Parathyroid adenoma (tissue), 2 donors: ENCODE results near the gene VTA1.
"Not testable (repeated sequence)": the region's sequence is repeated elsewhere in the genome, so short reads cannot be mapped to it uniquely, and the experiment has no call there.

Source experiments
- H2AFZ ChIP-seq: fragments of 300-600 bp; sonication (generic); one replicate; pipeline ENCODE4 v1.7.0; 2017; ENCODE audit warnings: antibody characterized with exemption, mild to moderate bottlenecking
- H3K27ac ChIP-seq: fragments of 300-600 bp; sonication (generic); one replicate; pipeline ENCODE4 v1.7.0; 2017
- H3K27me3 ChIP-seq: fragments of 300-600 bp; sonication (generic); one replicate; pipeline ENCODE4 v1.7.0; 2017; ENCODE audit warnings: low read length; ENCODE audit not compliant: control insufficient read depth, insufficient read depth
- H3K36me3 ChIP-seq: fragments of 300-600 bp; sonication (generic); one replicate; pipeline ENCODE4 v1.7.0; 2017; ENCODE audit warnings: low read length; ENCODE audit not compliant: control insufficient read depth, insufficient read depth
- H3K4me1 ChIP-seq: fragments of 300-600 bp; sonication (generic); one replicate; pipeline ENCODE4 v1.7.0; 2017; ENCODE audit warnings: control low read depth
- H3K4me2 ChIP-seq: fragments of 300-600 bp; sonication (generic); one replicate; pipeline ENCODE4 v1.7.0; 2017; ENCODE audit warnings: low read length
- H3K4me3 ChIP-seq: fragments of 300-600 bp; sonication (generic); one replicate; pipeline ENCODE4 v1.7.0; 2017; ENCODE audit warnings: low read depth, low read length
- H3K79me2 ChIP-seq: fragments of 300-600 bp; sonication (generic); one replicate; pipeline ENCODE4 v1.7.0; 2017; ENCODE audit warnings: control low read depth
- H3K9ac ChIP-seq: fragments of 300-600 bp; sonication (generic); one replicate; pipeline ENCODE4 v1.7.0; 2017; ENCODE audit warnings: mild to moderate bottlenecking
- H3K9me3 ChIP-seq: fragments of 300-600 bp; sonication (generic); one replicate; pipeline ENCODE4 v1.7.0; 2017; ENCODE audit warnings: low read length; ENCODE audit not compliant: control insufficient read depth
- CTCF ChIP-seq: fragments of 300-600 bp; sonication (generic); IDR thresholded peaks from one replicate; pipeline ENCODE4 v1.7.0; 2017; ENCODE audit warnings: antibody characterized with exemption, mild to moderate bottlenecking
- donor health status: primary hyperparathyroidism.

The VTA1 gene

GRCh38 chr6:142225115-142225514 lies 78.1 kb downstream of the VTA1 start:
- H3K4me2 ChIP-seq, result no peak overlapping the region
- H3K4me1 ChIP-seq, result no peaks in the 10 kb centered on the region
- no peak overlapping the region for H2AFZ ChIP-seq

GRCh38 chr6:142225552-142225951 lies 78.5 kb downstream of the VTA1 start:
- Histone ChIP-seq H3K4me3 (no peak overlapping the region), H3K27me3 (no peaks in the 10 kb centered on the region), H2AFZ (no peak overlapping the region), H3K9ac (no peak overlapping the region), H3K79me2 (no peaks in the 10 kb centered on the region), H3K4me1 (no peaks in the 10 kb centered on the region), H3K27ac (no peak overlapping the region), H3K9me3 (no peaks in the 10 kb centered on the region), H3K4me2 (no peak overlapping the region), H3K36me3 (no peaks in the 10 kb centered on the region)
- TF ChIP-seq CTCF, result no peak

More at GRCh38 chr6:142225115-142225514, 78.1 kb downstream of the VTA1 start:
- H3K27ac ChIP-seq, result no peak overlapping the region
- no peak overlapping the region for H3K9ac ChIP-seq
- H3K79me2 ChIP-seq, result no peaks in the 10 kb centered on the region
- H3K27me3 ChIP-seq, result no peaks in the 10 kb centered on the region
- H3K4me3 ChIP-seq, result no peak overlapping the region
- no peaks in the 10 kb centered on the region for H3K36me3 ChIP-seq
- no peaks in the 10 kb centered on the region for H3K9me3 ChIP-seq
- no peak for TF ChIP-seq CTCF

- Histone ChIP-seq H3K9ac (no peak overlapping the region), H3K9me3 (no peaks in the 10 kb centered on the region), H3K27ac (no peak overlapping the region), H2AFZ (no peak overlapping the region), H3K36me3 (no peaks in the 10 kb centered on the region), H3K27me3 (no peaks in the 10 kb centered on the region), H3K4me2 (no peak overlapping the region), H3K79me2 (no peaks in the 10 kb centered on the region), H3K4me1 (no peaks in the 10 kb centered on the region), H3K4me3 (no peak overlapping the region)
- no peak for TF ChIP-seq CTCF
Measured at GRCh38 chr6:142226731-142227130, 79.7 kb downstream of the VTA1 start.

DNA sequence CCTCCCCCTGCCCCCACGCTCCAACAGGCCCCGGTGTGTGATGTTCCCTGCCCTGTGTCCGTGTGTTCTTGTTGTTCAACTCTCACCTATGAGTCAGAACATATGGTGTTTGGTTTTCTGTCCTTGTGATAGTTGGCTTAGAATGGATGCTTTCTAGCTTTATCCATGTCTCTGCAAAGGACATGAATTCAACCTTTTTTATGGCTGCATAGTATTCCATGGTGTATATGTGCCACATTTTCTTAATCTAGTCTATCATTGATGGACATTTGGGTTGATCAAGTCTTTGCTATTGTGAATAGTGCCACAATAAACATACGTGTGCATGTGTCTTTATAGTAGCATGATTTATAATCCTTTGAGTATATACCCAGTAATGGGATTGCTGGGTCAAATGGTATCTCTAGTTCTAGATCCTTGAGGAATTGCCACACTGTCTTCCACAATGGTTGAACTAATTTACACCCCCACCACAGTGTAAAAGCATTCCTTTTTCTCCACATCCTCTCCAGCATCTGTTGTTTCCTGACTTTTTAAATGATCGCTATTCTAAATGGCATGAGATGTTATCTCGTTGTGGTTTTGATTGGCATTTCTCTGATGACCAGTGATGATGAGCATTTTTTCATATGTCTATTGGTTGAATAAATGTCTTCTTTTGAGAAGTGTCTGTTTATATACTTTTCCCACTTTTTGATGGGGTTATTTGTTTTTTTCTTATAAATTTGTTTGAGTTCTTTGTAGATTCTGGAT lies 82.6 kb downstream of the VTA1 start:
- not testable (repeated sequence) for H3K27ac ChIP-seq, H3K4me3 ChIP-seq, H3K4me2 ChIP-seq, H3K27me3 ChIP-seq, H3K36me3 ChIP-seq, H3K79me2 ChIP-seq, H2AFZ ChIP-seq, H3K9ac ChIP-seq, H3K9me3 ChIP-seq, H3K4me1 ChIP-seq

GRCh38 chr6:142232206-142233044 lies 85.4 kb downstream of the VTA1 start:
- not testable (repeated sequence) for H3K36me3 ChIP-seq, H3K4me1 ChIP-seq, H3K79me2 ChIP-seq, H3K27ac ChIP-seq, H2AFZ ChIP-seq, H3K4me2 ChIP-seq, H3K27me3 ChIP-seq, H3K4me3 ChIP-seq, H3K9me3 ChIP-seq, H3K9ac ChIP-seq
